Brain microvascular endothelial cell (primary cell): ENCODE data around the gene OTOG.

Source experiments
- DNase-seq: peaks from one replicate; pipeline ENCODE4 v3.0.0-alpha.2; 2020
- H3K27ac ChIP-seq: fragments of 250-450 bp; sonication (Bioruptor Pico); 2 replicates; pipeline ENCODE4 v1.5.1; 2020; ENCODE audit warnings: mild to moderate bottlenecking, moderate library complexity
- H3K27me3 ChIP-seq: fragments of 250-450 bp; sonication (Bioruptor Pico); replicated peaks from 2 replicates; pipeline ENCODE4 v1.5.1; 2020; ENCODE audit warnings: mild to moderate bottlenecking
- H3K36me3 ChIP-seq: fragments of 250-450 bp; sonication (Bioruptor Pico); replicated peaks from 2 replicates; pipeline ENCODE4 v1.5.1; 2020; ENCODE audit warnings: mild to moderate bottlenecking
- H3K4me3 ChIP-seq: 2 replicates; pipeline ENCODE4 v1.5.1; 2011; ENCODE audit warnings: low read depth, mild to moderate bottlenecking, control low read depth, low read length, moderate library complexity
- in situ Hi-C: cut with HindIII; loops from 2 replicates; pipeline ENCODE4 v1.10.0; 2017; ENCODE audit warnings: low sequenced_read_pairs, low pct_ligation_motif_present
- TF ChIP-seq, protein P1 (sequence below): IDR thresholded peaks from 2 replicates; pipeline ENCODE4 v1.5.1; 2011; ENCODE audit warnings: low read depth, mild to moderate bottlenecking, moderate library complexity, low read length, control low read depth, inconsistent platforms; ENCODE audit errors: missing control alignments

OTOG gene

DNA sequence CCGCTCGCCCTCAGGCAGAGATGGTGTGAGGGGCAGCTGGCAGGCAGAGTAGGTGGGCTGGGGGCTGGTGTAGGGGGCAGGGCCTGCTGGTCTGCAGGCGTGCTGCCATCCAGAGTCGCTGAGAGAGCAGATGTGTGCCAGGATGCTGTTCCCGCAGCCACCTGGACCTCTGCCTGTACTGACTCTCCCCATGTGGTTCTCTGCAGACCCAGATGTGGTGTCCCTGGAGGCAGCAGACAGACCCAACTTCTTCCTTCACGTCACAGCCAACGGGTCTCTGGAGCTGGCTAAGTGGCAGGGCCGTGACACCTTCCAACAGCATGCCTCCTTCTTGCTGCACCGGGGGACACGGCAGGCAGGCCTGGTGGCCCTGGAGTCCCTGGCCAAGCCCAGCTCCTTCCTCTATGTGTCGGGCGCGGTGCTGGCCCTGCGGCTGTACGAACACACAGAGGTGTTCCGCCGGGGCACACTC, 58.6 kb downstream of the OTOG start:
- Histone ChIP-seq H3K36me3 (no peaks in the 10 kb centered on the region), H3K27me3 (no peaks in the 10 kb centered on the region), H3K27ac (no peak overlapping the region), H3K4me3 (no peak overlapping the region)
- in situ Hi-C loops, result no loop called here
- TF ChIP-seq, protein P1, sequence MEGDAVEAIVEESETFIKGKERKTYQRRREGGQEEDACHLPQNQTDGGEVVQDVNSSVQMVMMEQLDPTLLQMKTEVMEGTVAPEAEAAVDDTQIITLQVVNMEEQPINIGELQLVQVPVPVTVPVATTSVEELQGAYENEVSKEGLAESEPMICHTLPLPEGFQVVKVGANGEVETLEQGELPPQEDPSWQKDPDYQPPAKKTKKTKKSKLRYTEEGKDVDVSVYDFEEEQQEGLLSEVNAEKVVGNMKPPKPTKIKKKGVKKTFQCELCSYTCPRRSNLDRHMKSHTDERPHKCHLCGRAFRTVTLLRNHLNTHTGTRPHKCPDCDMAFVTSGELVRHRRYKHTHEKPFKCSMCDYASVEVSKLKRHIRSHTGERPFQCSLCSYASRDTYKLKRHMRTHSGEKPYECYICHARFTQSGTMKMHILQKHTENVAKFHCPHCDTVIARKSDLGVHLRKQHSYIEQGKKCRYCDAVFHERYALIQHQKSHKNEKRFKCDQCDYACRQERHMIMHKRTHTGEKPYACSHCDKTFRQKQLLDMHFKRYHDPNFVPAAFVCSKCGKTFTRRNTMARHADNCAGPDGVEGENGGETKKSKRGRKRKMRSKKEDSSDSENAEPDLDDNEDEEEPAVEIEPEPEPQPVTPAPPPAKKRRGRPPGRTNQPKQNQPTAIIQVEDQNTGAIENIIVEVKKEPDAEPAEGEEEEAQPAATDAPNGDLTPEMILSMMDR, result no peak
- DNase-seq, result no peak

DNA sequence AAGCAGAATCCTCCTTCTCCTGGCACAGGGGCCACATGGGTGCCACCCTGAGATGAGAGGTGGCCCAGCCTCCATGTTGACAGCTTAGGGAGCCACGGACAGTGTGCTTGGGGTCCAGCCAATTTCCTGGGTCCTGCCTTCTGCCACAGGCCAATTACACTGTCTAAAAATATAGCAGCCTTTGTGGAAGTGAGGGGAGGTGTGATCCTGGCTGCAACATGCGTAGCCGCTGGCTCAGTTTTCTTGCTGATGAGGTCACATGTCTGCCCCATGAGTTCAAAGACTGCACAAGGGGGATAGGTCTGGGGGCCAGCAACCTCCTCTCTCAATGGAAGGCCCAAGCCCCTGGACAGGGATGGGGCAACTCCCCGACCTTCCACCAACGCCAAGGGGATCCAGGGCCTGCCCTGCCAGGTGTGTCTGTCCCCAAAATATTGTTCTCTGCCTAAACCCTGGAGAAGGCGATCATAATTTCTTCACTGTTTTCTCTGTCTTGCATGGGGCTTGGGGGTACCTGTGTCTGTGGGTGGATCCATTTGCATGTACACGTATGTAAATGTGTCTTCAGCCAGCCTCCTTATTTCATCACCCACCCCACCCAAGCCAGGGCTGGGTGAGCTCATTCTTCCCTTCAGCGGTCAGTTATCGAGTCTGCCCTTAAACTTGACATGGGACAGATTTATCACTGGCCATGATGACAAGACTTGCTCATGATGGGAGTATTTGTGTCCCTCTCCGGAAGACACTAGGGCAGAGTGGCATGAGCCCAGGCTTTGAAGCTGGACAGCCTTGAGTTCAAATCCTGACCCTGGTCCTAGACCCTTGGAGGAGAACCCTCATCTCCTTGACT, 59.4 kb downstream of the OTOG start:
- TF ChIP-seq, protein P1, result no peak
- in situ Hi-C loops, result no loop called here
- H3K36me3 ChIP-seq, result no peaks in the 10 kb centered on the region

DNA sequence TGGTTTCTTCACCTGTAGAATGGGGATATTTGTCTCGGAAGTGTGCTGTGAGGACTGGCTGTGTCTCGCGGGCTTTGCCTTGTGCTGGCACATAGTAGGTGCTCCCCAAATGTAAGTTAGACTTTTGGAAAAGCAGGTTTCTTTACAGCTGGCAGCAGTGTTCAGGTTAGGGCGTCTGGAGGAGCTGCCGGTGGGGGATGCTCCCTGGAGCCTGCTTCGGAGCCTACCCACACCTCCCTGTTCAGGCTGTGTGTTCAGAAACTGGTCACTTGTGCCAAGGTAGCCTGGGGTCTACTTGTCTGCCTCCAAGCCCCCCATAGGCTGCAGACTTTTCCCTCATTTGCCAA, 60.0 kb downstream of the OTOG start:
- DNase-seq, result no peak
- Histone ChIP-seq H3K4me3 (no peak overlapping the region), H3K27ac (no peak overlapping the region), H3K36me3 (no peaks in the 10 kb centered on the region), H3K27me3 (no peaks in the 10 kb centered on the region)
- in situ Hi-C loops, result no loop called here
- TF ChIP-seq, protein P1, result no peak

More for the DNA sequence above, 59.4 kb downstream of the OTOG start:
- Histone ChIP-seq H3K4me3 (no peak overlapping the region), H3K27ac (no peak overlapping the region), H3K27me3 (no peaks in the 10 kb centered on the region)
- DNase-seq, result no peak

DNA sequence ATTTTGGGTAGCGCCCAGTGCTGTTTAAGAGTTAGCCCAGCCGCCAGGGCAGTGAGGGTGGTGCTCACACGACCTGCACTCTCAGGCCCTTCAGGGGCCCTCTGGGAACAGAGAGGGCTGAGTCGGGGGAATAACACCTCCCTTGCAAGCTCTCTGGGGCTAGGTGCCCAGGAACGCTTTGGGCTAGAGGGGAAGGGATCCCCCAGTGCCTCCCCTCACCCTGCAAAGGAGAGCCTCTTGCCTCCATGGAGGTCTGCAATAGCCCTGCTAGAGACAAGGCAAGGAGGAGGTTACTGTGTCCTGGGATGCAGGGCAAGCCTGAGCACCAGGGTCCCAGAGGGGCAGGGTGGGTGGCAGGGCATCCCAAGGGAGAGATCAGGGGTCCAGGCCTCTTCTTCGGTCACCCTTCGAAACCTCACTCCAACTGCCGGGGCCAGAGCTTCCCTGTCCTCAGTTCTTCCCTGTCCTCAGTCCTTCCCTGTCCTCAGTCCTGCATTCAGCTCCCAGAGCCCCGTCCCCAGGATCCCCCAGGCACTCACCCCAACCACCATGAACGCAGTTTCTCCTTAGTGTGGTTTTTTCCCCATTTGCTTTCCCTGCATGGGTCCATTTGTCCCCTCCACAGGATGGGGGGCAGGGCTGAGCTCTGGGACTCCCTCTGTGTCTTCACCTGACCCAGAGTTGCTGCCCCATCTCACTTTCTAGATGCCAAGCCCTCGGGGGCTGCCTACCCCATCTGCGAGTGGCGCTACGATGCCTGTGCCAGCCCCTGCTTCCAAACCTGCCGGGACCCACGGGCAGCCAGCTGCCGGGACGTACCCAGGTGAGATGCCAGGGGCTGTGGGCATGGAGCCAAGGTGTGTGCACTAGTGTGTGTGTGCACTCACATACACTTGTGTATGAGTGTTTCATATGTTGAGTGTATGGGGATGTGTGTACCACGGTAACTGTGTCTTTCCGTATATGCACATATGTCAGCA, 60.8 kb downstream of the OTOG start:
- in situ Hi-C loops, result no loop called here
- Histone ChIP-seq H3K36me3 (no peaks in the 10 kb centered on the region), H3K27ac (no peak overlapping the region), H3K4me3 (no peak overlapping the region), H3K27me3 (no peaks in the 10 kb centered on the region)
- DNase-seq, result no peak
- TF ChIP-seq, protein P1, result no peak

DNA sequence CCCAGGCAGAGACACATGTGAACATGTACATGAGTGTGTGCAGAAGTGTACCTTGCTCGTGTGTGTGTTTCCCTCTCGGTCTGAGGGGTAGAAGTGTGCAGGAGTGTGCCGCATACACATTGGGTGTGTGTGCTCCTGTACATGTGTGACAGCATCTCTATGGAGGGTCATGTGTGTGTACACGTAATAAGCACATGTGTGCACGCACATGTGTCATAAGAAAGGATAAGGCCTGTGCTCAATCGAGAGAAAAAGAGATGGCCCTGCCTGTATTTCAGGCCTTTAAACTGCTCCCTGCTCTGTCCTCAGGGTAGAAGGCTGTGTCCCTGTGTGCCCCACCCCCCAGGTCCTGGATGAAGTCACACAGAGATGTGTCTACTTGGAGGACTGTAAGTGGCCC, 61.8 kb downstream of the OTOG start:
- no peak overlapping the region for H3K4me3 ChIP-seq
- in situ Hi-C loops, result no loop called here

More for the DNA sequence above, 61.8 kb downstream of the OTOG start:
- TF ChIP-seq, protein P1, result no peak
- no peaks in the 10 kb centered on the region for H3K27me3 ChIP-seq
- DNase-seq, result no peak
- no peak overlapping the region for H3K27ac ChIP-seq
- no peaks in the 10 kb centered on the region for H3K36me3 ChIP-seq
